Measurements from ENCODE around the gene ATP2A3. TPM values are rescaled to one million over a fixed set of nuclear protein-coding genes. Genes with fewer than 3 reads are reported as not detected.

The ATP2A3 gene
- total RNA-seq, 2 experiments from 2014 or later = 289 to 297 TPM

- H3K4me3 Mint-ChIP-seq = no peak overlapping the region
- DNase-seq (no peak), ATAC-seq (ENCODE audit: low read depth) (no peak)
- H3K4me1 Mint-ChIP-seq = peaks cover 4% of the 10 kb centered on the region
- H3K27ac Mint-ChIP-seq = no peak overlapping the region
- H3K27me3 Mint-ChIP-seq = no peaks in the 10 kb centered on the region
- POLR2A ChIA-PET = interaction anchor here (2.0 kb wide), 1 partner anchor 10 kb away, joined by 6 read pairs; no protein-coding TSS in a partner anchor
- no peaks in the 10 kb centered on the region for H3K9me3 Mint-ChIP-seq
- peaks cover 11% of the 10 kb centered on the region for H3K36me3 Mint-ChIP-seq
Measured at GRCh38 chr17:3923466-3924190, 40.6 kb downstream of the ATP2A3 start.

GRCh38 chr17:3922765-3923164 lies 41.5 kb downstream of the ATP2A3 start:
- H3K36me3 Mint-ChIP-seq = peaks cover 11% of the 10 kb centered on the region
- POLR2A ChIA-PET = interaction anchor here (2.0 kb wide), 1 partner anchor 9 kb away, joined by 6 read pairs; no protein-coding TSS in a partner anchor
- no peaks in the 10 kb centered on the region for H3K27me3 Mint-ChIP-seq
- no peak for DNase-seq
- H3K9me3 Mint-ChIP-seq = no peaks in the 10 kb centered on the region
- no peak overlapping the region for H3K4me3 Mint-ChIP-seq
- H3K4me1 Mint-ChIP-seq = peaks cover 4% of the 10 kb centered on the region
- H3K27ac Mint-ChIP-seq = peak overlapping the region; percentile 48
- ATAC-seq (ENCODE audit: low read depth) = no peak

- no peaks in the 10 kb centered on the region for H3K27me3 Mint-ChIP-seq
- H3K27ac Mint-ChIP-seq = no peak overlapping the region
- H3K4me1 Mint-ChIP-seq = peaks cover 9% of the 10 kb centered on the region
- ATAC-seq (ENCODE audit: low read depth) = peak; percentile 23
- POLR2A ChIA-PET = interaction anchor here (0.6 to 1.0 kb wide), 2 partner anchors 10 to 176 kb away, joined by 3 to 6 read pairs; no protein-coding TSS in a partner anchor
- no peak for DNase-seq
- H3K4me3 Mint-ChIP-seq = no peak overlapping the region
- no peaks in the 10 kb centered on the region for H3K9me3 Mint-ChIP-seq
- peaks cover 10% of the 10 kb centered on the region for H3K36me3 Mint-ChIP-seq
Measured at GRCh38 chr17:3921502-3922319, 42.5 kb downstream of the ATP2A3 start.

- POLR2A ChIA-PET = interaction anchor here (0.6 to 1.0 kb wide), 2 partner anchors 11 to 81 kb away, joined by 3 to 6 read pairs; no protein-coding TSS in a partner anchor
- ATAC-seq (ENCODE audit: low read depth) (no peak), DNase-seq (no peak)
- no peak overlapping the region for H3K27ac Mint-ChIP-seq
- no peaks in the 10 kb centered on the region for H3K9me3 Mint-ChIP-seq
- no peak overlapping the region for H3K4me3 Mint-ChIP-seq
- H3K36me3 Mint-ChIP-seq = peaks cover 10% of the 10 kb centered on the region
- H3K4me1 Mint-ChIP-seq = peaks cover 12% of the 10 kb centered on the region
- H3K27me3 Mint-ChIP-seq = no peaks in the 10 kb centered on the region
Measured at GRCh38 chr17:3921006-3921405, 43.2 kb downstream of the ATP2A3 start.

GRCh38 chr17:3919123-3919624 lies 45.1 kb downstream of the ATP2A3 start:
- DNase-seq = no peak
- peaks cover 4% of the 10 kb centered on the region for H3K36me3 Mint-ChIP-seq
- ATAC-seq (ENCODE audit: low read depth) = no peak
- no peak overlapping the region for H3K4me3 Mint-ChIP-seq
- H3K27ac Mint-ChIP-seq = no peak overlapping the region
- POLR2A ChIA-PET = no interaction called here
- peaks cover 20% of the 10 kb centered on the region for H3K4me1 Mint-ChIP-seq
- H3K9me3 Mint-ChIP-seq = no peaks in the 10 kb centered on the region
- no peaks in the 10 kb centered on the region for H3K27me3 Mint-ChIP-seq

GRCh38 chr17:3918372-3919122 lies 45.7 kb downstream of the ATP2A3 start:
- no peak for DNase-seq
- H3K9me3 Mint-ChIP-seq = no peaks in the 10 kb centered on the region

GRCh38 chr17:3917391-3917931 lies 46.8 kb downstream of the ATP2A3 start:
- no peak for ATAC-seq (ENCODE audit: low read depth)
- Mint-ChIP-seq H3K4me3 (peak overlapping the region; percentile 44), H3K27ac (peak overlapping the region; percentile 82)

More at GRCh38 chr17:3918372-3919122, 45.7 kb downstream of the ATP2A3 start:
- ATAC-seq (ENCODE audit: low read depth) = no peak
- Mint-ChIP-seq H3K36me3 (no peaks in the 10 kb centered on the region), H3K4me3 (no peak overlapping the region), H3K27ac (peak overlapping the region; percentile 42), H3K4me1 (peaks cover 26% of the 10 kb centered on the region), H3K27me3 (no peaks in the 10 kb centered on the region)
- POLR2A ChIA-PET = no interaction called here

GRCh38 chr17:3916825-3917224 lies 47.4 kb downstream of the ATP2A3 start:
- peaks cover 24% of the 10 kb centered on the region for H3K4me1 Mint-ChIP-seq

More at GRCh38 chr17:3917391-3917931, 46.8 kb downstream of the ATP2A3 start:
- H3K36me3 Mint-ChIP-seq = no peaks in the 10 kb centered on the region
- H3K9me3 Mint-ChIP-seq = no peaks in the 10 kb centered on the region
- POLR2A ChIA-PET = interaction anchor here (0.5 to 2.6 kb wide), 3 partner anchors 14 to 248 kb away, joined by 3 to 28 read pairs (median 3); partner anchors contain the start of gene ATP2A3
- peaks cover 23% of the 10 kb centered on the region for H3K4me1 Mint-ChIP-seq
- no peaks in the 10 kb centered on the region for H3K27me3 Mint-ChIP-seq
- DNase-seq = no peak

GRCh38 chr17:3915995-3916696 lies 48.1 kb downstream of the ATP2A3 start, which contains the start of gene P2RX1:
Gene P2RX1, minus strand, starts transcription at chr17:3916465. Its CDS starts 240 bp downstream, at chr17:3916225.
- no peaks in the 10 kb centered on the region for H3K27me3 Mint-ChIP-seq
- H3K4me1 Mint-ChIP-seq = peaks cover 31% of the 10 kb centered on the region
- peak within 1 kb of the TSS; percentile 82 for H3K27ac Mint-ChIP-seq
- no peaks in the 10 kb centered on the region for H3K36me3 Mint-ChIP-seq
- ATAC-seq (ENCODE audit: low read depth) (peak; percentile 42), DNase-seq (peak; percentile 59)
- H3K4me3 Mint-ChIP-seq = peak within 1 kb of the TSS; percentile 44
- no peaks in the 10 kb centered on the region for H3K9me3 Mint-ChIP-seq
- POLR2A ChIA-PET = interaction anchor here (0.9 to 2.6 kb wide), 3 partner anchors 49 to 88 kb away, joined by 3 to 28 read pairs (median 5); partner anchors contain the start of gene ATP2A3

More at GRCh38 chr17:3916825-3917224, 47.4 kb downstream of the ATP2A3 start:
- peak overlapping the region; percentile 82 for H3K27ac Mint-ChIP-seq
- no peaks in the 10 kb centered on the region for H3K9me3 Mint-ChIP-seq
- no peaks in the 10 kb centered on the region for H3K27me3 Mint-ChIP-seq
- DNase-seq = no peak
- H3K36me3 Mint-ChIP-seq = no peaks in the 10 kb centered on the region
- peak overlapping the region; percentile 44 for H3K4me3 Mint-ChIP-seq
- ATAC-seq (ENCODE audit: low read depth) = no peak
- POLR2A ChIA-PET = interaction anchor here (0.9 to 2.6 kb wide), 4 partner anchors 14 to 87 kb away, joined by 3 to 28 read pairs (median 4); partner anchors contain the start of gene ATP2A3

GRCh38 chr17:3915581-3915994 lies 48.6 kb downstream of the ATP2A3 start:
- POLR2A ChIA-PET = interaction anchor here (2.6 kb wide), 1 partner anchor 50 kb away, joined by 28 read pairs; the partner anchor contains the start of gene ATP2A3
- no peak for ATAC-seq (ENCODE audit: low read depth)
- H3K36me3 Mint-ChIP-seq = no peaks in the 10 kb centered on the region
- no peaks in the 10 kb centered on the region for H3K9me3 Mint-ChIP-seq
- no peaks in the 10 kb centered on the region for H3K27me3 Mint-ChIP-seq
- no peak for DNase-seq
- H3K4me1 Mint-ChIP-seq = peaks cover 33% of the 10 kb centered on the region
- peak overlapping the region; percentile 82 for H3K27ac Mint-ChIP-seq
- peak overlapping the region; percentile 44 for H3K4me3 Mint-ChIP-seq

GRCh38 chr17:3914312-3914670 lies 49.9 kb downstream of the ATP2A3 start:
- POLR2A ChIA-PET = interaction anchor here (0.5 to 2.4 kb wide), 6 partner anchors 10 to 129 kb away, joined by 3 to 6 read pairs (median 4); no protein-coding TSS in a partner anchor
- DNase-seq = no peak
- no peaks in the 10 kb centered on the region for H3K9me3 Mint-ChIP-seq
- H3K27me3 Mint-ChIP-seq = no peaks in the 10 kb centered on the region
- H3K4me1 Mint-ChIP-seq = peaks cover 35% of the 10 kb centered on the region
- ATAC-seq (ENCODE audit: low read depth) = no peak
- no peaks in the 10 kb centered on the region for H3K36me3 Mint-ChIP-seq
- H3K27ac Mint-ChIP-seq = peak overlapping the region; percentile 64
- H3K4me3 Mint-ChIP-seq = no peak overlapping the region

Data from activated naive CD8-positive, alpha-beta T cell treated with anti-CD3 and anti-CD28 coated beads, Interleukin-2, amount 10 ng/mL, durations not matched to agents 7 days and 5 days (primary cell).